Keratinocyte (primary cell): ENCODE measurements around the gene UGT3A1. TPM values are rescaled to one million over a fixed set of nuclear protein-coding genes. Genes with fewer than 3 reads are reported as not detected.

Source experiments
- DNase-seq: peaks from one replicate; pipeline ENCODE4 v3.0.0-alpha.2; 2011; ENCODE audit warnings: low read depth, missing footprints, low spot score
- FAIRE-seq: peaks from 2 replicates; lab custom pipeline; 2011; peaks lifted over from hg19 to GRCh38; lab: Jason Lieb, UNC
- H2AFZ ChIP-seq: 2 replicates; pipeline ENCODE4 v1.6.0; 2012; ENCODE audit warnings: low read length, control low read depth, inconsistent platforms; ENCODE audit not compliant: control insufficient read depth
- H3K27ac ChIP-seq: 2 replicates; pipeline ENCODE4 v1.5.1; 2011; ENCODE audit warnings: low read length; ENCODE audit not compliant: control insufficient read depth, insufficient read depth
- H3K27me3 ChIP-seq: 3 replicates; pipeline ENCODE4 v1.6.0; 2011; ENCODE audit warnings: low read length; ENCODE audit not compliant: control insufficient read depth, insufficient read depth; ENCODE audit errors: extremely low read depth
- H3K36me3 ChIP-seq, 2 experiments: 2 replicates in 1 of 2; 3 replicates in 1 of 2; pipeline ENCODE4 v1.5.1; 2011; ENCODE audit warnings: low read length in 2 of 2, mild to moderate bottlenecking in 1 of 2; ENCODE audit not compliant: control insufficient read depth in 2 of 2, insufficient read depth in 2 of 2; ENCODE audit errors: extremely low read depth in 1 of 2
- H3K4me1 ChIP-seq: 3 replicates; pipeline ENCODE4 v1.5.1; 2011; ENCODE audit warnings: low read length; ENCODE audit not compliant: control insufficient read depth, insufficient read depth; ENCODE audit errors: extremely low read depth
- H3K4me2 ChIP-seq: 3 replicates; pipeline ENCODE4 v1.6.0; 2011; ENCODE audit warnings: low read depth, low read length; ENCODE audit not compliant: control insufficient read depth, insufficient read depth; ENCODE audit errors: extremely low read depth
- H3K4me3 ChIP-seq, 3 experiments: fragments of 200-600 bp in 1 of 3; sonication (generic) in 1 of 3; 2 replicates in 2 of 3; 3 replicates in 1 of 3; pipeline ENCODE4 v1.5.1; 2011 to 2016; ENCODE audit warnings: low read length in 3 of 3, mild to moderate bottlenecking in 3 of 3, control low read depth in 2 of 3, inconsistent platforms in 1 of 3, low read depth in 1 of 3, mixed read lengths in 1 of 3, mixed run types in 1 of 3, moderate library complexity in 1 of 3; ENCODE audit not compliant: control insufficient read depth in 2 of 3, insufficient read depth in 2 of 3; ENCODE audit errors: extremely low read depth in 1 of 3
- H3K79me2 ChIP-seq: 2 replicates; pipeline ENCODE4 v1.6.0; 2012; ENCODE audit warnings: low read length; ENCODE audit not compliant: control insufficient read depth, insufficient read depth
- H3K9ac ChIP-seq: 3 replicates; pipeline ENCODE4 v1.6.0; 2011; ENCODE audit warnings: low read length; ENCODE audit not compliant: control insufficient read depth, insufficient read depth; ENCODE audit errors: extremely low read depth
- H3K9me1 ChIP-seq: 3 replicates; pipeline ENCODE4 v1.6.0; 2011; ENCODE audit warnings: low read length; ENCODE audit not compliant: control insufficient read depth, insufficient read depth; ENCODE audit errors: extremely low read depth
- H3K9me3 ChIP-seq: 2 replicates; pipeline ENCODE4 v1.5.1; 2012; ENCODE audit warnings: low read depth, low read length; ENCODE audit not compliant: control insufficient read depth
- H4K20me1 ChIP-seq: 3 replicates; pipeline ENCODE4 v1.6.0; 2011; ENCODE audit warnings: low read length; ENCODE audit not compliant: control insufficient read depth, insufficient read depth; ENCODE audit errors: extremely low read depth
- CTCF ChIP-seq, 3 experiments: IDR thresholded peaks in 1 of 3; conservative IDR thresholded peaks in 1 of 3; optimal IDR thresholded peaks in 1 of 3; 2 replicates in 2 of 3; 3 replicates in 1 of 3; pipeline versions ENCODE3 to v1.5.1; 2011; ENCODE audit warnings: low read length in 3 of 3, mild to moderate bottlenecking in 3 of 3, moderate library complexity in 2 of 3, control low read depth in 1 of 3, inconsistent platforms in 1 of 3; ENCODE audit not compliant: insufficient read depth in 2 of 3; ENCODE audit errors: extremely low read depth in 1 of 3
- EZH2 ChIP-seq: IDR thresholded peaks from one replicate; pipeline ENCODE4 v1.6.1; 2012; ENCODE audit warnings: inconsistent platforms, mild to moderate bottlenecking, low read length, moderate library complexity
- dilution Hi-C: fragments of 300-500 bp; cut with MboI; formaldehyde crosslinking; loops from one replicate; pipeline ENCODE4 v1.7.0; 2020; ENCODE audit warnings: low sequenced_read_pairs; ENCODE audit not compliant: extremely low pct_ligation_motif_present
- polyA plus RNA-seq, 5 experiments: library from polyadenylated mRNA; depleted of rRNA in 3 of 5; stranded (reverse) in 3 of 5; stranded (forward) in 1 of 5; unstranded in 1 of 5; fragments of >200 nt; gene quantifications; 1 replicate in 1 of 5; 2 replicates in 3 of 5; 3 replicates in 1 of 5; pipeline versions ENCODE4 v1.2.1 to v1.2.3, GENCODE V29; 2011 to 2012; ENCODE audit warnings: missing spikeins in 2 of 5, low read depth in 1 of 5, low replicate concordance in 1 of 5

Gene UGT3A1
- polyA plus RNA-seq, 1 donor (not counting 4 experiments of a cell fraction or from before 2014, with no cell fraction given) = not detected

- no peaks in the 10 kb centered on the region for H3K9me3 ChIP-seq
- no peak overlapping the region for H3K9ac ChIP-seq
- no peaks in the 10 kb centered on the region for H4K20me1 ChIP-seq
- no peak for TF ChIP-seq EZH2
- no peak for TF ChIP-seq CTCF (optimal IDR thresholded peaks at IDR 0.05 in 1 of 3, IDR thresholded peaks at IDR 0.05 in 1 of 3, conservative IDR thresholded peaks at IDR 0.05 in 1 of 3; ENCODE audit: extremely low read depth in 1 of 3, insufficient read depth in 2 of 3, low read length in 3 of 3)
- no peaks in the 10 kb centered on the region for H3K79me2 ChIP-seq
- no peak for DNase-seq
- dilution Hi-C loops = no loop called here
- no peak for FAIRE-seq
- peaks cover 4% of the 10 kb centered on the region for H3K27me3 ChIP-seq
- H3K4me2 ChIP-seq = no peak overlapping the region
- H3K27ac ChIP-seq = no peak overlapping the region
- no peaks in the 10 kb centered on the region for H3K4me1 ChIP-seq
- H3K4me3 ChIP-seq = no peak overlapping the region
- H2AFZ ChIP-seq = no peak overlapping the region
- no peaks in the 10 kb centered on the region for H3K9me1 ChIP-seq
- no peaks in the 10 kb centered on the region for H3K36me3 ChIP-seq
Measured at GRCh38 chr5:36001032-36001431, 9.8 kb upstream of the UGT3A1 start.

GRCh38 chr5:35999547-35999946 lies 8.4 kb upstream of the UGT3A1 start:
- Histone ChIP-seq H2AFZ (no peak overlapping the region), H4K20me1 (no peaks in the 10 kb centered on the region), H3K9me1 (no peaks in the 10 kb centered on the region), H3K9me3 (no peaks in the 10 kb centered on the region), H3K9ac (no peak overlapping the region), H3K79me2 (no peaks in the 10 kb centered on the region), H3K27ac (no peak overlapping the region), H3K27me3 (peaks cover 4% of the 10 kb centered on the region), H3K4me3 (no peak overlapping the region), H3K36me3 (no peaks in the 10 kb centered on the region), H3K4me1 (no peaks in the 10 kb centered on the region), H3K4me2 (no peak overlapping the region)
- DNase-seq (no peak), FAIRE-seq (no peak)
- no peak for TF ChIP-seq EZH2
- no peak for TF ChIP-seq CTCF (optimal IDR thresholded peaks at IDR 0.05 in 1 of 3, IDR thresholded peaks at IDR 0.05 in 1 of 3, conservative IDR thresholded peaks at IDR 0.05 in 1 of 3; ENCODE audit: extremely low read depth in 1 of 3, insufficient read depth in 2 of 3, low read length in 3 of 3)
- dilution Hi-C loops = no loop called here
